Neutrophil (primary cell): ENCODE measurements around the gene RTP3.

ENCODE experiments used
- H3K27ac ChIP-seq: fragments of 200-600 bp; sonication (generic); 2 replicates; pipeline ENCODE4 v1.5.1; 2016; ENCODE audit warnings: mild to moderate bottlenecking, moderate library complexity
- H3K27me3 ChIP-seq: fragments of 200-600 bp; sonication (generic); 2 replicates; pipeline ENCODE4 v1.6.0; 2016; ENCODE audit warnings: mild to moderate bottlenecking
- H3K36me3 ChIP-seq: fragments of 200-600 bp; sonication (generic); 2 replicates; pipeline ENCODE4 v1.5.1; 2017
- H3K4me1 ChIP-seq, 2 experiments: fragments of 200-600 bp in 1 of 2; sonication (generic) in 1 of 2; 1 replicate in 1 of 2; 2 replicates in 1 of 2; pipeline versions ENCODE4 v1.5.1 to v1.6.1; 2013 to 2016; ENCODE audit warnings: low read depth in 1 of 2, low read length in 1 of 2, mild to moderate bottlenecking in 1 of 2, moderate library complexity in 1 of 2; ENCODE audit not compliant: control insufficient read depth in 1 of 2, insufficient read depth in 1 of 2
- H3K4me3 ChIP-seq, 2 experiments: fragments of 200-600 bp in 1 of 2; sonication (generic) in 1 of 2; 1 replicate in 1 of 2; 2 replicates in 1 of 2; pipeline ENCODE4 v1.5.1; 2013 to 2016; ENCODE audit warnings: low read depth in 1 of 2, low read length in 1 of 2, mild to moderate bottlenecking in 1 of 2, moderate library complexity in 1 of 2
- H3K9me3 ChIP-seq: fragments of 200-600 bp; sonication (generic); 2 replicates; pipeline ENCODE4 v1.5.1; 2016
- TF ChIP-seq, protein P1 (sequence below): fragments of 200-600 bp; sonication (generic); IDR thresholded peaks from 2 replicates; pipeline ENCODE4 v1.5.1; 2016; ENCODE audit warnings: antibody characterized with exemption

The RTP3 gene

DNA sequence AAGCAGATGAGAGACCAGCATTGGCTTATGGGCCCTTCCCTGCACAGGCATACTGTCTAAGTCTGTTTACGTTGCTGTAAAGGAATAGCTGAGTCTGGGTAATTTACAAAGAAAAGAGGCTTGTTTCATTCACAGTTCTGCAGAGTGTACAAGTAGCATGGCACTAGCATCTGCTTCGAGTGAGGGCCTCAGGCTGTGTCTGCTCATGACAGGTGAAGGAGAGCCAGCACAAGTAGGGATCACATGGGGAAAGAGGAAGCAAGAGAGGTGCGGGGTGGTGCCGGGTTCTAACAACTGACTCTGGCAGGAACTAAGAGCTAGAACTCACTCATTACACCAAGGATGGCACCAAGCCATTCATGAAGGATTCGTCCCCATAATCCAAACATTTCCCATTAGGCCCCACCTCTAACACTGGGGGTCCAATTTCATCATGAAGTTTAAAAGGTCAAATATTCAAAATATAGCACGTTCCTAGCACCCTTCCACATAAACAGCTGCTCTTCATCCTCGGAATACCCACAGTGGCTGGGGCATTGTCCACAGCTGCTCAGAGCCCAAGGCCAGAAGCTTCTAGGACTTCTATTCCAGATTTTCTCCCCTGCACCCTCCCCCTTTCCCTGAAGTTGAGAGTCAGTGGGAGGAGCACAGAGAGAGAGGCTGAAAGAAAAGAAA is 5.6 kb downstream of the RTP3 start:
- Histone ChIP-seq H3K27me3 (peaks cover 4% of the 10 kb centered on the region), H3K9me3 (no peaks in the 10 kb centered on the region), H3K4me3 (no peak overlapping the region), H3K4me1 (no peaks in the 10 kb centered on the region), H3K27ac (no peak overlapping the region), H3K36me3 (no peaks in the 10 kb centered on the region)
- TF ChIP-seq, protein P1, sequence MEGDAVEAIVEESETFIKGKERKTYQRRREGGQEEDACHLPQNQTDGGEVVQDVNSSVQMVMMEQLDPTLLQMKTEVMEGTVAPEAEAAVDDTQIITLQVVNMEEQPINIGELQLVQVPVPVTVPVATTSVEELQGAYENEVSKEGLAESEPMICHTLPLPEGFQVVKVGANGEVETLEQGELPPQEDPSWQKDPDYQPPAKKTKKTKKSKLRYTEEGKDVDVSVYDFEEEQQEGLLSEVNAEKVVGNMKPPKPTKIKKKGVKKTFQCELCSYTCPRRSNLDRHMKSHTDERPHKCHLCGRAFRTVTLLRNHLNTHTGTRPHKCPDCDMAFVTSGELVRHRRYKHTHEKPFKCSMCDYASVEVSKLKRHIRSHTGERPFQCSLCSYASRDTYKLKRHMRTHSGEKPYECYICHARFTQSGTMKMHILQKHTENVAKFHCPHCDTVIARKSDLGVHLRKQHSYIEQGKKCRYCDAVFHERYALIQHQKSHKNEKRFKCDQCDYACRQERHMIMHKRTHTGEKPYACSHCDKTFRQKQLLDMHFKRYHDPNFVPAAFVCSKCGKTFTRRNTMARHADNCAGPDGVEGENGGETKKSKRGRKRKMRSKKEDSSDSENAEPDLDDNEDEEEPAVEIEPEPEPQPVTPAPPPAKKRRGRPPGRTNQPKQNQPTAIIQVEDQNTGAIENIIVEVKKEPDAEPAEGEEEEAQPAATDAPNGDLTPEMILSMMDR, result no peak

DNA sequence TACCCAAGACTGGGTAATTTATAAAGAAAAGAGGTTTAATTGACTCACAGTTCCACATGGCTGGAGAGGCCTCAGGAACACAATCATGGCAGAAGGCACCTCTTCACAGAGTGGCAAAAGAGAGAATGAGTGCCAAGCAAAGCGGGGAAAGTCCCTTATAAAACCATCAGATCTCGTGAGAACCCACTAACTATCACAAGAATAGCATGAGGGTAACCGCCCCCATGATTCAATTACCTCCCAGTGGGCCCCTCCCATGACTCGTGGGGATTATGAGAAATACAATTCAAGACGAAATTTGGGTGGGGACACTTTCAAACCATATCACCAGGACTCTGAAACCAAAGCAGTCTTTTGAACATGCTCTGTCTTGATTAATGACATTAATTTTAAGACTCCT is 7.0 kb downstream of the RTP3 start:
- H3K4me3 ChIP-seq, result no peak overlapping the region
- H3K4me1 ChIP-seq, result no peaks in the 10 kb centered on the region
- H3K27ac ChIP-seq, result no peak overlapping the region
- peaks cover 4% of the 10 kb centered on the region for H3K27me3 ChIP-seq
- TF ChIP-seq, protein P1, result no peak
- no peaks in the 10 kb centered on the region for H3K36me3 ChIP-seq
- no peaks in the 10 kb centered on the region for H3K9me3 ChIP-seq

DNA sequence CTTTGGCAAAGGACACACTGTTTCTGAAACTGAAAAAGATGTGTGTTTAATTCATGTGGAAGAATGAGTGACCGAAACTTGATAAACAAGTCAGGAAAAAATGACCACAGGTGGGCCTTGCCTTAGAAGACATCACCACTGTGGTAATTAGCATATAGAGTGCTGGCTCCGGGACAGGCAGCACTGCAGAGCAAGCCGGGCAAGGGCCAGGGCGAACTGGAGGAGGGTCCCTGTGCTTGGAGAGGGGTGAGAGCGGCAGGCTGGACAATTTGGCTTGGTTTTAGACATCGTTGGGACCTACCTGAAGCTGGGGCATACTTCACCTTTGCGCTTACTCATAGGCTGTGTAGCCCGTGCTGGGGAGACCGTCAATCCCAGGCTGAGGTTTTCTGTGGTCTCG is 8.2 kb downstream of the RTP3 start:
- Histone ChIP-seq H3K36me3 (no peaks in the 10 kb centered on the region), H3K4me3 (no peak overlapping the region), H3K27me3 (peaks cover 4% of the 10 kb centered on the region), H3K4me1 (no peaks in the 10 kb centered on the region), H3K9me3 (no peaks in the 10 kb centered on the region), H3K27ac (no peak overlapping the region)
- TF ChIP-seq, protein P1, result no peak

DNA sequence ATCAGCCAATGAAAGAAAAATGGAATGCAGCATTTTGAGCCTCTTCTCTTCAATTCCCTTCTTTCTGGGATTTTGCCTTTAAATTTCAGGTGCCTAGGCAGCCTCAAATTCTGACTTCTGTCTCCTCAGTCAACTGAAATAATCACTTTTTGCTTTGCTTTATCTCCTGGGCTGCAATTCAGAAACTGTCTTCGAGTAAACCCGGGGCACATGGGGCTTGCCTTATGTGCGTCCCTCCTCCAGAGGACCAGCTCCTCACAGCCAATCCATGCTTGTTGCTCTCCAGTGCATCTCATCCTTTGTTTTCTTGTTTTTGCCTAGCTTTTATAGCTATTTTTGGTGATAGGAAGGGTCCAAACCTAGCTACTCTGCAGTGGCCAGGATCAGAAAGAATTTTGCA is 8.8 kb downstream of the RTP3 start:
- H3K9me3 ChIP-seq, result no peaks in the 10 kb centered on the region
- H3K27ac ChIP-seq, result no peak overlapping the region
- no peaks in the 10 kb centered on the region for H3K36me3 ChIP-seq
- H3K4me3 ChIP-seq, result no peak overlapping the region
- no peaks in the 10 kb centered on the region for H3K4me1 ChIP-seq
- H3K27me3 ChIP-seq, result peaks cover 4% of the 10 kb centered on the region
- TF ChIP-seq, protein P1, result no peak

DNA sequence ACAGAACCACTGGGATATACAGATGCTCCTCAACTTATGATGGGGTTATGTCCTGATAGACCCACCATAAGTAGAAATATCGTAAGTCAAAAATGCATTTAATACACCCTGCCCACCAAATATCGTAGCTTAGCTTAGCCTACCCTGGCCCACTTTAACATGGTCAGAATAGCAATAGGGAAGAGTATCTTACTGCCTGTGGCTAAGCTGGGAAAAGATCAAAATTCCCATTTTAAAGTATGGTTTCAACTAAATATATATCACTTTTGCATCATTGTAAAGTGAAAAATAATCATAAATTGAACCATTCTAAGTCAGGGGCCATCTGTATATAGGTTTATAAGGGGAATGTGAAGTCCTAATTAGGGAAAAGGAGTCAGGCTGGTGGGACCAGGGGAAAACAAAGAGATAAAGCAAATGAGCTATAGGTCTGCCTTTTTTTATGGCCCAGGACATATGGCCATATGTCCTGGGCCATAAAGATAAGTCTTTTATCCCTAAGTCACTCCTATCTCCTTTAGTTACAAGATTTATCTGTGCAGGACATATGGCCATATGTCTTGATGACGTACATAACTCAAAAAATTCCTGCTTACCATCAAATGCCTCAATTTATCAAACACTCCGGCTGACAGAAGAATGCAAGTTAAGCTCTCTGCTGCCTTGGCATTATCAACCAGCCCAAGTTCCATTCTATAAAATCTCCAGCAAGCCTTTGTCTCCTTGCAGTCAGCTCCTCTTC is 11.2 kb downstream of the RTP3 start:
- TF ChIP-seq, protein P1, result no peak
- H3K27ac ChIP-seq, result no peak overlapping the region
- H3K4me1 ChIP-seq, result no peaks in the 10 kb centered on the region
- H3K9me3 ChIP-seq, result no peaks in the 10 kb centered on the region
- H3K4me3 ChIP-seq, result no peak overlapping the region
- H3K27me3 ChIP-seq, result peaks cover 4% of the 10 kb centered on the region
- H3K36me3 ChIP-seq, result no peaks in the 10 kb centered on the region
